B cell (primary cell): ENCODE results near the gene ACTR8. TPM values are rescaled to one million over a fixed set of nuclear protein-coding genes. Genes with fewer than 3 reads are reported as not detected.

Source experiments
- ATAC-seq: fragments of 200-7000 bp; cut with Tn5 transposase; one replicate; pipeline ENCODE4 v1.10.0; 2021; ENCODE audit warnings: low read depth, mild to moderate bottlenecking, moderate number of reproducible peaks, moderate library complexity
- CTCF ChIA-PET: fragments of 350-600 bp; sonication (Branson Sonifier 250); formaldehyde crosslinking; loops from one replicate; lab custom pipeline; 2021; ENCODE audit warnings: antibody characterized with exemption, inconsistent platforms; lab: Charles Lee
- POLR2A ChIA-PET: fragments of 350-600 bp; sonication (Branson Sonifier 250); formaldehyde crosslinking; loops from one replicate; lab custom pipeline; 2021; ENCODE audit warnings: antibody characterized with exemption; lab: Charles Lee
- DNase-seq: peaks from one replicate; pipeline ENCODE4 v3.0.0; 2013
- H2AFZ ChIP-seq: 2 replicates; pipeline ENCODE4 v1.6.1; 2012; ENCODE audit warnings: mild to moderate bottlenecking, low read depth, low read length; ENCODE audit not compliant: insufficient read depth, poor library complexity, severe bottlenecking
- H3K27ac ChIP-seq, 2 donors: 1 replicate in 1 of 2; 2 replicates in 1 of 2; pipeline ENCODE4 v1.5.1; 2012 to 2013; ENCODE audit warnings: low read length in 2 of 2, mild to moderate bottlenecking in 2 of 2, moderate library complexity in 1 of 2
- H3K27me3 ChIP-seq, 4 experiments: fragments of 200-600 bp in 1 of 4; sonication (generic) in 1 of 4; replicated peaks in 1 of 4; 1 replicate in 2 of 4; 2 replicates in 2 of 4; pipeline versions ENCODE4 v1.6.1 to v1.7.0; 2013 to 2016; ENCODE audit warnings: low read length in 3 of 4, mild to moderate bottlenecking in 2 of 4, mixed read lengths in 1 of 4, moderate library complexity in 1 of 4; ENCODE audit not compliant: insufficient read depth in 4 of 4, control insufficient read depth in 3 of 4; ENCODE audit errors: control extremely low read depth in 1 of 4
- H3K36me3 ChIP-seq, 2 experiments: replicated peaks in 1 of 2; 1 replicate in 1 of 2; 2 replicates in 1 of 2; pipeline versions ENCODE4 v1.6.1 to v1.7.1; 2013; ENCODE audit warnings: low read length in 1 of 2; ENCODE audit not compliant: insufficient read depth in 2 of 2, control insufficient read depth in 1 of 2; ENCODE audit errors: control extremely low read depth in 1 of 2, extremely low read depth in 1 of 2
- H3K4me1 ChIP-seq, 2 donors: fragments of 200-600 bp in 1 of 2; sonication (generic) in 1 of 2; 1 replicate in 1 of 2; 2 replicates in 1 of 2; pipeline versions ENCODE4 v1.5.1 to v1.6.1; 2013 to 2017; ENCODE audit warnings: low read length in 2 of 2; ENCODE audit not compliant: control insufficient read depth in 2 of 2, insufficient read depth in 2 of 2
- H3K4me2 ChIP-seq: replicated peaks from 2 replicates; pipeline ENCODE3; 2012; ENCODE audit warnings: mild to moderate bottlenecking, low read depth, low read length; ENCODE audit not compliant: poor library complexity, severe bottlenecking
- H3K4me3 ChIP-seq, 5 experiments: fragments of 200-600 bp in 1 of 5; sonication (generic) in 1 of 5; 1 replicate in 3 of 5; 2 replicates in 2 of 5; pipeline versions ENCODE4 v1.5.1 to v1.7.0; 2011 to 2016; ENCODE audit warnings: low read length in 4 of 5, mild to moderate bottlenecking in 4 of 5, low read depth in 2 of 5, control low read depth in 1 of 5, moderate library complexity in 1 of 5; ENCODE audit not compliant: insufficient read depth in 1 of 5; ENCODE audit errors: control extremely low read depth in 1 of 5, extremely low read depth in 1 of 5
- H3K79me2 ChIP-seq: fragments of 200-600 bp; sonication (generic); one replicate; pipeline ENCODE4 v1.6.0; 2016; ENCODE audit warnings: low read length; ENCODE audit not compliant: control insufficient read depth, insufficient read depth
- H3K9ac ChIP-seq: fragments of 200-600 bp; sonication (generic); 2 replicates; pipeline ENCODE4 v1.6.1; 2017; ENCODE audit warnings: mild to moderate bottlenecking, low read length, moderate library complexity
- H3K9me3 ChIP-seq, 3 donors: one replicate each; pipeline versions ENCODE4 v1.6.1 to v1.7.1; 2013; ENCODE audit warnings: low read length in 2 of 3; ENCODE audit not compliant: control insufficient read depth in 2 of 3, insufficient read depth in 1 of 3; ENCODE audit errors: control extremely low read depth in 1 of 3
- H4K20me1 ChIP-seq: 2 replicates; pipeline ENCODE4 v1.6.0; 2012; ENCODE audit warnings: mild to moderate bottlenecking, low read length; ENCODE audit not compliant: insufficient read depth, control insufficient read depth, poor library complexity, severe bottlenecking
- H3K27ac Mint-ChIP-seq: one replicate; pipeline ENCODE4 v1.8.0; 2021; ENCODE audit warnings: mixed read lengths
- H3K27me3 Mint-ChIP-seq: one replicate; pipeline ENCODE4 v1.8.0; 2021; ENCODE audit warnings: mixed read lengths
- H3K4me1 Mint-ChIP-seq: one replicate; pipeline ENCODE4 v1.8.0; 2021; ENCODE audit warnings: mixed read lengths
- H3K4me3 Mint-ChIP-seq: one replicate; pipeline ENCODE4 v1.8.0; 2021; ENCODE audit warnings: mixed read lengths
- H3K9me3 Mint-ChIP-seq: one replicate; pipeline ENCODE4 v1.8.0; 2022; ENCODE audit warnings: mixed read lengths; ENCODE audit not compliant: insufficient read depth
- EZH2 ChIP-seq: IDR thresholded peaks from 2 replicates; pipeline ENCODE4 v1.6.1; 2012; ENCODE audit warnings: borderline replicate concordance, low read depth, mild to moderate bottlenecking, moderate library complexity, low read length; ENCODE audit not compliant: insufficient read depth, poor library complexity, severe bottlenecking
- WGBS: methylation state at CpG from one replicate; pipeline ENCODE4 v1.1.5; 2013; ENCODE audit warnings: missing lambda C conversion rate; ENCODE audit not compliant: insufficient coverage; 5-methylcytosine and 5-hydroxymethylcytosine counted together
- intact Hi-C: fragments of 100-400 bp; cut with micrococcal nuclease; formaldehyde crosslinking; loops from one replicate; pipeline ENCODE4 v1.10.0; 2022
- polyA plus RNA-seq: library from polyadenylated mRNA; depleted of rRNA; stranded (reverse); fragments of >200 nt; gene quantifications from 2 replicates; pipeline ENCODE4 v1.2.3, GENCODE V29; 2012
- total RNA-seq, 2 donors: library from RNA; stranded (reverse); fragments of 120-200 nt in 1 of 2; gene quantifications; 1 replicate in 1 of 2; 2 replicates in 1 of 2; pipeline versions ENCODE4 v1.2.3 to v1.2.4, GENCODE V29; 2013 to 2022
- TF ChIP-seq, protein P1 (sequence below): fragments of 200-600 bp; IDR thresholded peaks from one replicate; pipeline ENCODE4 v1.8.0; 2022; ENCODE audit warnings: antibody characterized with exemption, mild to moderate bottlenecking

The ACTR8 gene
- total and polyA plus RNA-seq, 2 donors (not counting 1 experiment from before 2014, with no cell fraction given), result 10.8 to 42.0 TPM

DNA sequence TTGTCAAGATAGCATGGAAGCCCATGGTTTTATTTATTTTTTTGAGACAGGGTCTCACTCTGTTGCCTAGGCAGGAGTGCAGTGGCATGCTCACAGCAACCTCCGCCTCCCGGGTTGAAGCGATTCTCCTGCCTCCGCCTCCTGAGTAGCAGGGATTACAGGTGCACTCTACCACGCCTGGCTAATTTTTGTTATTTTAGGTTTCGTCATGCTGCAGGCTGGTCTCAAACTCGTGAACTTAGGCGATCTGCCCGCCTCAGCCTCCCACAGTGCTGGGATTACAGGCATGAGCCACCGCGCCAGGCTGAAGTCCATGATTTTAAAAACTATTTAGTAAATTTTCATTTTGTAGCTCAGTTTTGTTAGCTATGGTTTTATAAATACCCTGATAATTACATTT is 2.7 kb upstream of the ACTR8 start:
- no peak overlapping the region for H2AFZ ChIP-seq
- no peak for DNase-seq
- no peaks in the 10 kb centered on the region for H3K9me3 Mint-ChIP-seq
- H3K9ac ChIP-seq, result no peak overlapping the region
- H3K36me3 ChIP-seq, result peaks cover 3 to 42% of the 10 kb centered on the region in 2 experiments
- H3K4me1 Mint-ChIP-seq, result peaks cover 37% of the 10 kb centered on the region
- H3K79me2 ChIP-seq, result peaks cover 38% of the 10 kb centered on the region
- no peaks in the 10 kb centered on the region for H4K20me1 ChIP-seq
- ChIA-PET CTCF (no interaction called here), POLR2A (no interaction called here)
- H3K27ac ChIP-seq, result no peak overlapping the region
- H3K4me1 ChIP-seq, result peaks cover 16 to 17% of the 10 kb centered on the region in 2 donors
- ATAC-seq, result no peak
- TF ChIP-seq EZH2, result no peak
- TF ChIP-seq, protein P1, sequence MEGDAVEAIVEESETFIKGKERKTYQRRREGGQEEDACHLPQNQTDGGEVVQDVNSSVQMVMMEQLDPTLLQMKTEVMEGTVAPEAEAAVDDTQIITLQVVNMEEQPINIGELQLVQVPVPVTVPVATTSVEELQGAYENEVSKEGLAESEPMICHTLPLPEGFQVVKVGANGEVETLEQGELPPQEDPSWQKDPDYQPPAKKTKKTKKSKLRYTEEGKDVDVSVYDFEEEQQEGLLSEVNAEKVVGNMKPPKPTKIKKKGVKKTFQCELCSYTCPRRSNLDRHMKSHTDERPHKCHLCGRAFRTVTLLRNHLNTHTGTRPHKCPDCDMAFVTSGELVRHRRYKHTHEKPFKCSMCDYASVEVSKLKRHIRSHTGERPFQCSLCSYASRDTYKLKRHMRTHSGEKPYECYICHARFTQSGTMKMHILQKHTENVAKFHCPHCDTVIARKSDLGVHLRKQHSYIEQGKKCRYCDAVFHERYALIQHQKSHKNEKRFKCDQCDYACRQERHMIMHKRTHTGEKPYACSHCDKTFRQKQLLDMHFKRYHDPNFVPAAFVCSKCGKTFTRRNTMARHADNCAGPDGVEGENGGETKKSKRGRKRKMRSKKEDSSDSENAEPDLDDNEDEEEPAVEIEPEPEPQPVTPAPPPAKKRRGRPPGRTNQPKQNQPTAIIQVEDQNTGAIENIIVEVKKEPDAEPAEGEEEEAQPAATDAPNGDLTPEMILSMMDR, result no peak
- no peaks in the 10 kb centered on the region for H3K9me3 ChIP-seq
- no peak overlapping the region for H3K27ac Mint-ChIP-seq
- no peaks in the 10 kb centered on the region for H3K27me3 ChIP-seq
- 98% methylated on average over 7 of the region's 11 CpGs for WGBS
- no peak overlapping the region for H3K4me2 ChIP-seq
- H3K4me3 ChIP-seq, result no peak overlapping the region
- intact Hi-C loops, result no loop called here
- H3K4me3 Mint-ChIP-seq, result no peak overlapping the region
- H3K27me3 Mint-ChIP-seq, result no peaks in the 10 kb centered on the region

DNA sequence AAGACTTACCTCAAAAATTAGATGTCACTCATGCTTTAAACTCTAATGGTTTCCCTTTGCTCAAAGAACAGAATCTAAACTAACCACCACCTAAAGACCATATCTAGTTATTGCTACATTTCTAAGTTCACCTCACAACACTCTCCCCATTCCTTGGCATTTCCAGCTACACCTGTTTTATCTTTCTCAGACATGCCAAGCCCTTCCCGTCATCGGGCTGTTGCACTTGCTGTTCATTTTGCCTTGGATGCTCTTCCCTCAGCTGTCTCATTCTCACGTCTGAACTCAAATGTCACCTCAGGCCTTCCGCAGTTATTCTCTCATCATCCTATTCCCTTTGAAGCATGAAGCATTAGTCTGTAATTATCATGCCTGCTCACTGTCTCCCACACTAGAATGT is 1.1 kb upstream of the ACTR8 start:
- Histone ChIP-seq H3K4me1 (peaks cover 12 to 16% of the 10 kb centered on the region in 2 donors), H3K9me3 (no peaks in the 10 kb centered on the region), H3K9ac (no peak overlapping the region), H3K27me3 (no peaks in the 10 kb centered on the region), H4K20me1 (no peaks in the 10 kb centered on the region), H2AFZ (no peak overlapping the region), H3K36me3 (peaks cover 3 to 50% of the 10 kb centered on the region in 2 experiments), H3K27ac (no peak overlapping the region), H3K79me2 (peaks cover 23% of the 10 kb centered on the region), H3K4me2 (no peak overlapping the region), H3K4me3 (no peak overlapping the region)
- DNase-seq (no peak), ATAC-seq (no peak)
- peak overlapping the region; percentile 97 for H3K4me3 Mint-ChIP-seq
- intact Hi-C loops, result no loop called here
- peaks cover 29% of the 10 kb centered on the region for H3K4me1 Mint-ChIP-seq
- peak overlapping the region; percentile 88 for H3K27ac Mint-ChIP-seq
- 96% methylated on average over 4 of the region's 4 CpGs for WGBS
- H3K9me3 Mint-ChIP-seq, result no peaks in the 10 kb centered on the region
- ChIA-PET CTCF (no interaction called here), POLR2A (no interaction called here)
- TF ChIP-seq EZH2, result no peak
- TF ChIP-seq, protein P1, result no peak
- no peaks in the 10 kb centered on the region for H3K27me3 Mint-ChIP-seq
